Measurements from ENCODE around the gene TOP1.

The TOP1 gene

DNA sequence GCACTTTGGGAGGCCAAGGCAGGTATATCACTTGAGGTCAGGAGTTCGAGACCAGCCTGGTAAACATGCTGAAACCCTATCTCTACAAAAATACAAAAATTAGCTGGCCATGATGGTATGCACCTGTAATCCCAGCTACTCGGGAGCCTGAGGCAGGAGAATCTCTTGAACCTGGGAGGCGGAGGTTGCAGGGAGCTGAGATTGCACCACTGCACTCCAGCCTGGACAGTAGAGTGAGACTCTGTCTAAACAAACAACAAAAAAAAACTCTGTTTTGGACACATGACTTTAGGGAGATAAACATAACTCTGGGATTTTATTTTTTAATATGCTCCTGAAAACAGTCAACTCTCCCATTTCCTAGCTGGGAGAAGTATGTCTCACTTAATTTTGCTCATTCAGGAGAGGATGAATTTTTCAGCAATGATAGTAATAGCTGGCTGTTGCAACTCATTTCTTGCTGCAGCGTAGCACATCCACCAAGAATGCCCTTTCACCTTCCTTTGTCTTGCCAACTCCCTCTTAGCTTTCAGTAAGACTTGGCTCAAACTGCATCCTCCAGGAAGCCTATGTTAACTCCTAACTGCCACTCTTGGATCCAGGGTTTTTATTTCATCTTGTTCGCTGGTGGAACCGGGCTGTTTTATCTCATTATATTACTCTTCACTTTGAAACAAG is 24.3 kb downstream of the TOP1 start:
- in situ Hi-C loops (cut with MboI; ENCODE audit: low pct_unique_long_range_greater_than_20kb, low sequenced_read_pairs, unreplicated experiment), result no loop called here
- TF ChIP-seq, protein P1, sequence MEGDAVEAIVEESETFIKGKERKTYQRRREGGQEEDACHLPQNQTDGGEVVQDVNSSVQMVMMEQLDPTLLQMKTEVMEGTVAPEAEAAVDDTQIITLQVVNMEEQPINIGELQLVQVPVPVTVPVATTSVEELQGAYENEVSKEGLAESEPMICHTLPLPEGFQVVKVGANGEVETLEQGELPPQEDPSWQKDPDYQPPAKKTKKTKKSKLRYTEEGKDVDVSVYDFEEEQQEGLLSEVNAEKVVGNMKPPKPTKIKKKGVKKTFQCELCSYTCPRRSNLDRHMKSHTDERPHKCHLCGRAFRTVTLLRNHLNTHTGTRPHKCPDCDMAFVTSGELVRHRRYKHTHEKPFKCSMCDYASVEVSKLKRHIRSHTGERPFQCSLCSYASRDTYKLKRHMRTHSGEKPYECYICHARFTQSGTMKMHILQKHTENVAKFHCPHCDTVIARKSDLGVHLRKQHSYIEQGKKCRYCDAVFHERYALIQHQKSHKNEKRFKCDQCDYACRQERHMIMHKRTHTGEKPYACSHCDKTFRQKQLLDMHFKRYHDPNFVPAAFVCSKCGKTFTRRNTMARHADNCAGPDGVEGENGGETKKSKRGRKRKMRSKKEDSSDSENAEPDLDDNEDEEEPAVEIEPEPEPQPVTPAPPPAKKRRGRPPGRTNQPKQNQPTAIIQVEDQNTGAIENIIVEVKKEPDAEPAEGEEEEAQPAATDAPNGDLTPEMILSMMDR (IDR thresholded peaks at IDR 0.05; ENCODE audit: extremely low read depth, insufficient read depth, missing control alignments), result no peak
- no peak for DNase-seq (ENCODE audit: low spot score)

DNA sequence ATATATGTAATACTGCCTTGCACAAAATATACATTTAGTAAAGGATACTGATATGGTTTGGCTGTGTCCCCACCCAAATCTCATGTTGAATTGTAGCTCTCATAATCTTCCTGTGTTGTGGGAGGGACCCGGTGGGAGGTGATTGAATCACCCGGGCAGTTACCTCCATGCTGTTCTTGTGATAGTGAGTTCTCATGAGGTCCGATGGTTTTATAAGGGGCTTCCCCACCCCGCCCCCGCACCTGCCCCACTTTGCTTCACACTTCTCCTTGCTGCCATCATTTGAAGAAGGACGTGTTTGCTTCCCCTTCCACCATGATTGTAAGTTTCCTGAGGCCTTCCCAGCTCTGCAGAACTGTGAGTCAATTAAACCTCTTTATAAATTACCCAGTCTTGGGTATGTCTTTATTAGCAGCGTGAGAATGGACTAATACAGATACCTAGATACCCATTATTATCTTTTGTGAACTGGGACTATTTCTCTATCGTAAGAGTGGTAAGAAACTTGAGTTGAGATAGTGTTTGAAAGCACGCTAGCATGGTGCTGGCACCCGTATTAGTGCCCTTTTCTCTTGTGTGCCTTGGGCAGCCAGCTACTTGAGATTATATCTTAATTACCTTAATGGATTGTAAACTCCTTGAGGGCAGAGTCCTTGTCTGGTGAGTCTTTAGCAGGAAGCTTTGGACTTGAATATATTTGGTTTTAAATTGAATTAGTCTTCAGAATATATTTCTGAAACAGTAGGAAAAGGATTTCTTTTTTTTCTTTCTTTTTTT is 25.6 kb downstream of the TOP1 start:
- TF ChIP-seq, protein P1 (IDR thresholded peaks at IDR 0.05; ENCODE audit: extremely low read depth, insufficient read depth, missing control alignments), result no peak
- DNase-seq (ENCODE audit: low spot score), result no peak
- in situ Hi-C loops (cut with MboI; ENCODE audit: low pct_unique_long_range_greater_than_20kb, low sequenced_read_pairs, unreplicated experiment), result no loop called here

DNA sequence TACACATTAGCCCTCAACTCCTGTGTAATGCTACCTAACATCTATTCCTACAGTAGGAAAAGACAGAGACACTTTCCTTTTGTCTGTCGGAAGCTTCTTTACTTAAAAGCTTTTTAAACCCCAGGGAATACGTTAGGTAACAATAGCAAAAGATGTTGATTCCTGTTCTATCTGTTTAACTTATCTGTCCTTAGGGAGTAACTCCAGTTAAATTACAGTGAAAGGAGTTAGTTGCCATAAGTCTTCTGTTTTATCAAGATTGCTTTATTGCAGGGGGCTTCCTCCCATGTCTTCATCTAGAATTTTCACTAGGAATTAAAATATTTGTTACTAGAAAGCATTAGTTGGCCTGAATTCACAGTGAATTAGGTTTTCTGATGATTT is 26.2 kb downstream of the TOP1 start:
- TF ChIP-seq, protein P1 (IDR thresholded peaks at IDR 0.05; ENCODE audit: extremely low read depth, insufficient read depth, missing control alignments), result no peak
- in situ Hi-C loops (cut with MboI; ENCODE audit: low pct_unique_long_range_greater_than_20kb, low sequenced_read_pairs, unreplicated experiment), result no loop called here
- DNase-seq (ENCODE audit: low spot score), result no peak

DNA sequence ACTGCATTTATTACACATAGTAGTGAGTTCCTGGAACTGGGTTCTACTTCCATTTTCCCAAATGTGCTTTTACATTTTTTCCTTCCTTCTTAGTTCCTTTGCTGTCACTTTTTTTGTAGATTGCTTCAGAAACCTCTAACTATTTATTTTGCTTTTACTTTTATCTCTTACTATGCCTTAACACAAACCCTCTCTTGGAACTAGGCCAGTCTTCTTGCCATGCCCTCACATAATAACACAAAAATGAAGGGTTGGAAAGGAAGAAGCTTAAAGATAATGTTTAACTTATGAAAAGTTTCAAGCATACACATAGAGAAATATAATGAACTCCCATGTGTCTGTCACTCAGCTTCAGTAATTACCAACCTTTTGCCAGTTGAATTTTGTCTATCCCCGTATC is 27.1 kb downstream of the TOP1 start:
- in situ Hi-C loops (cut with MboI; ENCODE audit: low pct_unique_long_range_greater_than_20kb, low sequenced_read_pairs, unreplicated experiment), result no loop called here
- TF ChIP-seq, protein P1 (IDR thresholded peaks at IDR 0.05; ENCODE audit: extremely low read depth, insufficient read depth, missing control alignments), result no peak
- no peak for DNase-seq (ENCODE audit: low spot score)

DNA sequence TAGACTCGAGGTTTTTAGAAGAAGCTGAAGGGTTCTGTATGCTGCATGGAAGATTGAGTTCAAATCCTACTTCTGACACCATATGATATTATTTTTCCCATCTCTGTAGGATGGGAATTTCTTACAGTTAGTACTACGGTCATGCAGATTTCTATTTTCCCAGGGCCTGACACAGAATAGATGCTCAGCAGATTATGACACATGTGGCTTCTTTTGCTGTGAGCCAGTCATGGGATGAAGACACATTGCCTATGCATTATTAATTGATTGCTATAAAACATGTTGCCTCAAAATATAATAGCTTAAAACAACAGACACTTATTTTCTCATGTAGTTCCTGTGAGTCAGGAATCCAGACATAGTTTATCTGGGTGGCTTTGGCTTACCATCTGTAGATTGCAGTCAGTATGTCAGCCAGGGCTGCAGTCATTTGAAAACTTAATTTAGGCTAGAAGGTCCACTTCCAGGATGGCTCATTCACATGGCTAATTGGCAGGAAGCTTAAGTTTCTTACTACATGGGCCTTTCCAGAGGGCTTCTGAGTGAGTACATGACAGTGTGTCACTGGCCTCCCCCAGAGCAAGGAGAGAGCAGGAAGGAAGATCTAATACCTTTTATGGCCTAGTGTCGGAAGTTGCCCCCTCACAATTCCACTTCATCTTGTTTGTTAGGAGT is 29.5 kb downstream of the TOP1 start:
- TF ChIP-seq, protein P1 (IDR thresholded peaks at IDR 0.05; ENCODE audit: extremely low read depth, insufficient read depth, missing control alignments), result no peak
- in situ Hi-C loops (cut with MboI; ENCODE audit: low pct_unique_long_range_greater_than_20kb, low sequenced_read_pairs, unreplicated experiment), result no loop called here
- no peak for DNase-seq (ENCODE audit: low spot score)

DNA sequence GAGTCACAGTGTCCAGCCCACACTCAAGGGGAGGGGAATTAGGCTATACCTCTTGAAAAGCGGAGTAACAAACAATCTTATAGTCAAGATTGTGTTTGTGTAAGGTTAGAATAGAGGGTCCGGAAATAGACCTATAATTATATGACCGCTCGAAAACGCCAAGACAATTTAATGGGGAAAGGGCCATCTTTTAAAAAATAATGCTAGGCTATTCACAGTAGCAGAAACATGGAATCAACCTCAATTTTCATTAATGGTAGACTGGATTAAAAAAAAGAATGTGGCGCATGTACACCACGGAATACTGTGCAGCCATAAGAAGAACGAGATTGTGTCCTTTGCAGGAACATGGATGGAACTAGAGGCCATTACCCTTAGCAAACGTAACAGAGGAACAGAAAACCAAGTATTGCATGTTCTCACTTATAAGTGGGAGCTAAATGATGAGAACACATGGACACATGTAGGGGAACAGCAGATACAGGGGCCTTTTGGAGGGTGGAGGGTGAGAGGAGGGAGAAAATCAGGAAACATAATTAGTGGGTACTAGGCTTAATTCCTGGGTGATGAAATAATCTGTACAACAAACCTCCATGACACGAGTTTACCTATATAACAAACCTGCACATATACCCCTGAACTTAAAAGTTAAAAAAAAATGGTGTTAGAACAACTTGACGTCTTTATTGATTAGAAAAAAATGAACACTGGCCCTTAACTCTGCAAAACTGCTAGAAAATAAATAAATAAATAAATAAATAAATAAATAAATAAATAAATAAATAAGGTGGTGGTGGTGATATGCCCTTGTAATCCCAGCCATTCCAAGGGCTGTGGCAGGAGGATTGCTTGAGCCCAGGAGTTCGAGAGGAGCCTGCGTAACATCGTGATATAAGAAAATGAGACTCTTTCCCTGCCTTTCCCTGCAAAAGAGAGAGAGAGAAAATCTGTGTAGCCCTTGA is 30.3 kb downstream of the TOP1 start:
- no peak for DNase-seq (ENCODE audit: low spot score)
- in situ Hi-C loops (cut with MboI; ENCODE audit: low pct_unique_long_range_greater_than_20kb, low sequenced_read_pairs, unreplicated experiment), result no loop called here
- TF ChIP-seq, protein P1 (IDR thresholded peaks at IDR 0.05; ENCODE audit: extremely low read depth, insufficient read depth, missing control alignments), result no peak
